Measurements from ENCODE around the gene AGPS.
"Not testable (repeated sequence)": the region's sequence is repeated elsewhere in the genome, so short reads cannot be mapped to it uniquely, and the experiment has no call there.

- not testable (repeated sequence) for TF ChIP-seq CTCF (conservative IDR thresholded peaks at IDR 0.05; ENCODE audit: low read depth, low read length); EZH2 (IDR thresholded peaks at IDR 0.05; ENCODE audit: borderline replicate concordance, low read depth, low read length, poor library complexity, severe bottlenecking)
Measured at GRCh38 chr2:177424620-177425019, 32.0 kb downstream of the AGPS start.
